HepG2 (cell line): ENCODE results near the gene RNPS1. TPM values are rescaled to one million over a fixed set of nuclear protein-coding genes. Genes with fewer than 3 reads are reported as not detected.

Source experiments
- BHLHE40 ChIP-seq: IDR thresholded peaks from 2 replicates; pipeline ENCODE4 v1.6.1; 2011; ENCODE audit warnings: low read length, improper control_type of control experiment
- ELF1 ChIP-seq: sonication (generic); formaldehyde crosslinking; IDR thresholded peaks from 2 replicates; pipeline ENCODE4 v1.4.0; 2020; ENCODE audit warnings: missing genetic modification reagents
- ESRRA ChIP-seq: sonication (generic); formaldehyde crosslinking; IDR thresholded peaks from 2 replicates; pipeline ENCODE4 v1.5.1; 2020; ENCODE audit warnings: mild to moderate bottlenecking, low read depth, missing genetic modification reagents
- HIVEP1 ChIP-seq: sonication (generic); formaldehyde crosslinking; IDR thresholded peaks from 2 replicates; pipeline ENCODE4 v1.4.0; 2020; ENCODE audit warnings: mild to moderate bottlenecking, missing genetic modification reagents
- HNRNPL ChIP-seq: fragments of 200-400 bp; formaldehyde crosslinking; IDR thresholded peaks from 2 replicates; pipeline ENCODE4 v1.6.1; 2017; ENCODE audit warnings: mild to moderate bottlenecking, low read depth, low read length
- KLF11 ChIP-seq: IDR thresholded peaks from 2 replicates; pipeline ENCODE4 v1.6.1; 2016; ENCODE audit warnings: missing compliant biosample characterization
- SALL2 ChIP-seq: sonication (generic); formaldehyde crosslinking; IDR thresholded peaks from 2 replicates; pipeline ENCODE4 v1.8.1; 2023; ENCODE audit warnings: mild to moderate bottlenecking, missing genetic modification reagents, inconsistent platforms
- SAP130 ChIP-seq: IDR thresholded peaks from 2 replicates; pipeline ENCODE4 v1.6.1; 2016; ENCODE audit warnings: low read depth
- SMYD3 ChIP-seq: sonication (generic); formaldehyde crosslinking; IDR thresholded peaks from 2 replicates; pipeline ENCODE4 v1.8.1; 2023; ENCODE audit warnings: mild to moderate bottlenecking, missing genetic modification reagents
- YY1 ChIP-seq: IDR thresholded peaks from 2 replicates; pipeline ENCODE4 v1.6.1; 2011; ENCODE audit warnings: low read length, low read depth, moderate library complexity, mild to moderate bottlenecking; ENCODE audit not compliant: insufficient read depth, insufficient replicate concordance
- ZBTB3 ChIP-seq: sonication (generic); formaldehyde crosslinking; IDR thresholded peaks from 2 replicates; pipeline ENCODE4 v1.4.0; 2020; ENCODE audit warnings: low read depth, mild to moderate bottlenecking, moderate library complexity, missing genetic modification reagents, borderline replicate concordance
- ZNF160 ChIP-seq: sonication (generic); formaldehyde crosslinking; IDR thresholded peaks from 2 replicates; pipeline ENCODE4 v1.8.0; 2022; ENCODE audit warnings: mild to moderate bottlenecking, inconsistent platforms, missing genetic modification reagents
- ZNF589 ChIP-seq: sonication (generic); formaldehyde crosslinking; conservative IDR thresholded peaks from 2 replicates; pipeline ENCODE4 v1.8.0; 2022; ENCODE audit warnings: mild to moderate bottlenecking, moderate library complexity, missing genetic modification reagents
- ZNF746 ChIP-seq: sonication (generic); formaldehyde crosslinking; IDR thresholded peaks from 2 replicates; pipeline ENCODE4 v1.8.0; 2022; ENCODE audit warnings: mild to moderate bottlenecking, missing genetic modification reagents
- ZNF878 ChIP-seq: sonication (generic); formaldehyde crosslinking; IDR thresholded peaks from 2 replicates; pipeline ENCODE4 v1.8.1; 2023; ENCODE audit warnings: mild to moderate bottlenecking, missing genetic modification reagents, moderate library complexity
- polyA plus RNA-seq, 8 experiments: library from polyadenylated mRNA; depleted of rRNA in 3 of 8; stranded (reverse) in 7 of 8; unstranded in 1 of 8; fragments of >200 nt; fragmentation: Illumina TruSeq in 4 of 8; extraction: Trizol in 4 of 8; gene quantifications; 2 replicates each; pipeline versions ENCODE4 v1.2.1 to v1.2.3, GENCODE V29; 2011 to 2016; ENCODE audit warnings: low read depth in 4 of 8, missing spikeins in 1 of 8, mixed read lengths in 1 of 8; ENCODE audit not compliant: insufficient read depth in 1 of 8
- total RNA-seq, 5 experiments: library from RNA; depleted of rRNA; stranded (reverse); fragments of >200 nt; fragmentation: Illumina TruSeq; extraction: Trizol; gene quantifications; 2 replicates each; pipeline ENCODE4 v1.2.3, GENCODE V29; 2016; ENCODE audit warnings: low read depth in 1 of 5
- TF ChIP-seq, protein P1 (sequence below): sonication (generic); formaldehyde crosslinking; conservative IDR thresholded peaks from 2 replicates; pipeline ENCODE4 v1.4.0; 2020; ENCODE audit warnings: mild to moderate bottlenecking, missing genetic modification reagents, moderate library complexity
- TF ChIP-seq, protein P2 (sequence below): IDR thresholded peaks from 2 replicates; pipeline ENCODE4 v1.6.1; 2016; ENCODE audit warnings: low read depth, borderline replicate concordance
- TF ChIP-seq, protein P3 (sequence below): sonication (generic); formaldehyde crosslinking; IDR thresholded peaks from 2 replicates; pipeline ENCODE4 v1.5.0; 2020; ENCODE audit warnings: mild to moderate bottlenecking, missing genetic modification reagents
- TF ChIP-seq, protein P4 (sequence below): sonication (generic); formaldehyde crosslinking; IDR thresholded peaks from 2 replicates; pipeline ENCODE4 v1.8.1; 2023; ENCODE audit warnings: mild to moderate bottlenecking, missing genetic modification reagents
- TF ChIP-seq, protein P5 (sequence below): sonication (generic); formaldehyde crosslinking; conservative IDR thresholded peaks from 2 replicates; pipeline ENCODE4 v1.4.0; 2020; ENCODE audit warnings: missing genetic modification reagents

The RNPS1 gene
- total and polyA plus RNA-seq, 2 of the 13 experiments (the other 11 are each of a cell fraction or from before 2014, with no cell fraction given): 126 to 133 TPM

DNA sequence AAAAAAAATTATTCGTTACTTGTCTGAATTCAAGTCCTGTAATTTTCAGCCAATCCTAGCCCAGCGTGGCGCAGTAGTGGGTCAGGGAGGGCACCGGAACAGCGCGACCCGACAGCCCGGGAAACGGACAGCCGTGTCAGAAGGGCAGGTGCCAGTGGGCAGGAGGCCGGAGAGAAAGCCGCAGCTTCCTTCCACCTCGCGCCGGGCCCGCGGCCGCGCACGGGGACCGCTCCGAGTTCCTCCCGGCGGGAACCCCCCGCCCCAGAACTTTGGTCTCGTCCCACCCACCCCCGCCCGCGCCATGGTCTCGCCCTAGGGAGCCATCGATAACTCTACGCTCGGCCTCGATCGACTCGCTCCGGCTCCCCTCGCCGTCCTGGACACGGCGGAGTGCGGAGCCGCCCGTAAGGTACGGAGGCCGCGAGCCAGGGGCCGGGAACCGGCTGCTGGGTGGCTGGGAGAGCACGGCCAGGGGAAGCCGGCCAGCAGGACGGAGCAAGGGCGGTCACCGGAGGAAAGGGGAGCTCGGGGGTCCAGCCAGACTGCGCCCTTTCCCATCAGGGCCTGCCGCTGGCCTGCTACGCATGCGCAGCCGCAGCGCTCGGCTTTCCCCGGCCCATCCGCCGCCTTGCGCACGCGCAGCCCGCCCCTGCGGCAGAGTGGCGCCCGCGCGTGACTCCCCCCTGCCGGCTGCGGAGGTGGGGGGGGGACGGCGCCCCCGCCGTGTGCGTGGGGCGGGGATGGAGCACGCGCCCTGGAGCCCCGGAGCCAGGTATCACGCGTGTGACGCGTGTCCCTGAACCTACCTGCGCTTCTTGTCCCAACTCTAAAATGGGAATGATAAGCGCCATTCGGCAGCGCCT lies 62.6 kb downstream of the RNPS1 start, which contains the start of gene MLST8 (continued):
- TF ChIP-seq, protein P1, sequence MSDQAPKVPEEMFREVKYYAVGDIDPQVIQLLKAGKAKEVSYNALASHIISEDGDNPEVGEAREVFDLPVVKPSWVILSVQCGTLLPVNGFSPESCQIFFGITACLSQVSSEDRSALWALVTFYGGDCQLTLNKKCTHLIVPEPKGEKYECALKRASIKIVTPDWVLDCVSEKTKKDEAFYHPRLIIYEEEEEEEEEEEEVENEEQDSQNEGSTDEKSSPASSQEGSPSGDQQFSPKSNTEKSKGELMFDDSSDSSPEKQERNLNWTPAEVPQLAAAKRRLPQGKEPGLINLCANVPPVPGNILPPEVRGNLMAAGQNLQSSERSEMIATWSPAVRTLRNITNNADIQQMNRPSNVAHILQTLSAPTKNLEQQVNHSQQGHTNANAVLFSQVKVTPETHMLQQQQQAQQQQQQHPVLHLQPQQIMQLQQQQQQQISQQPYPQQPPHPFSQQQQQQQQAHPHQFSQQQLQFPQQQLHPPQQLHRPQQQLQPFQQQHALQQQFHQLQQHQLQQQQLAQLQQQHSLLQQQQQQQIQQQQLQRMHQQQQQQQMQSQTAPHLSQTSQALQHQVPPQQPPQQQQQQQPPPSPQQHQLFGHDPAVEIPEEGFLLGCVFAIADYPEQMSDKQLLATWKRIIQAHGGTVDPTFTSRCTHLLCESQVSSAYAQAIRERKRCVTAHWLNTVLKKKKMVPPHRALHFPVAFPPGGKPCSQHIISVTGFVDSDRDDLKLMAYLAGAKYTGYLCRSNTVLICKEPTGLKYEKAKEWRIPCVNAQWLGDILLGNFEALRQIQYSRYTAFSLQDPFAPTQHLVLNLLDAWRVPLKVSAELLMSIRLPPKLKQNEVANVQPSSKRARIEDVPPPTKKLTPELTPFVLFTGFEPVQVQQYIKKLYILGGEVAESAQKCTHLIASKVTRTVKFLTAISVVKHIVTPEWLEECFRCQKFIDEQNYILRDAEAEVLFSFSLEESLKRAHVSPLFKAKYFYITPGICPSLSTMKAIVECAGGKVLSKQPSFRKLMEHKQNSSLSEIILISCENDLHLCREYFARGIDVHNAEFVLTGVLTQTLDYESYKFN (CRISPR knock-in tag): no peak
- no peak for TF ChIP-seq ZNF160 (CRISPR knock-in tag)
- TF ChIP-seq HNRNPL: no peak
- TF ChIP-seq SALL2 (CRISPR knock-in tag): no peak
- no peak for TF ChIP-seq ZBTB3
- TF ChIP-seq, protein P2, sequence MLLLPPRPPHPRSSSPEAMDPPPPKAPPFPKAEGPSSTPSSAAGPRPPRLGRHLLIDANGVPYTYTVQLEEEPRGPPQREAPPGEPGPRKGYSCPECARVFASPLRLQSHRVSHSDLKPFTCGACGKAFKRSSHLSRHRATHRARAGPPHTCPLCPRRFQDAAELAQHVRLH (CRISPR knock-in tag): peak; percentile 62; the same call in 1 of the 2 replicates
- TF ChIP-seq, protein P3, sequence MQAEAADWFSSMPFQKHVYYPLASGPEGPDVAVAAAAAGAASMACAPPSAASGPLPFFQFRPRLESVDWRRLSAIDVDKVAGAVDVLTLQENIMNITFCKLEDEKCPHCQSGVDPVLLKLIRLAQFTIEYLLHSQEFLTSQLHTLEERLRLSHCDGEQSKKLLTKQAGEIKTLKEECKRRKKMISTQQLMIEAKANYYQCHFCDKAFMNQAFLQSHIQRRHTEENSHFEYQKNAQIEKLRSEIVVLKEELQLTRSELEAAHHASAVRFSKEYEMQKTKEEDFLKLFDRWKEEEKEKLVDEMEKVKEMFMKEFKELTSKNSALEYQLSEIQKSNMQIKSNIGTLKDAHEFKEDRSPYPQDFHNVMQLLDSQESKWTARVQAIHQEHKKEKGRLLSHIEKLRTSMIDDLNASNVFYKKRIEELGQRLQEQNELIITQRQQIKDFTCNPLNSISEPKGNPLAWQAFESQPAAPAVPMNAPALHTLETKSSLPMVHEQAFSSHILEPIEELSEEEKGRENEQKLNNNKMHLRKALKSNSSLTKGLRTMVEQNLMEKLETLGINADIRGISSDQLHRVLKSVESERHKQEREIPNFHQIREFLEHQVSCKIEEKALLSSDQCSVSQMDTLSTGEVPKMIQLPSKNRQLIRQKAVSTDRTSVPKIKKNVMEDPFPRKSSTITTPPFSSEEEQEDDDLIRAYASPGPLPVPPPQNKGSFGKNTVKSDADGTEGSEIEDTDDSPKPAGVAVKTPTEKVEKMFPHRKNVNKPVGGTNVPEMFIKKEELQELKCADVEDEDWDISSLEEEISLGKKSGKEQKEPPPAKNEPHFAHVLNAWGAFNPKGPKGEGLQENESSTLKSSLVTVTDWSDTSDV (CRISPR knock-in tag): no peak; the same call in 1 of the 2 replicates
- TF ChIP-seq BHLHE40: peak; percentile 92
- no peak for TF ChIP-seq SMYD3 (CRISPR knock-in tag)
- no peak for TF ChIP-seq ESRRA (CRISPR knock-in tag)
- TF ChIP-seq ELF1: peak; percentile 62
- TF ChIP-seq, protein P4, sequence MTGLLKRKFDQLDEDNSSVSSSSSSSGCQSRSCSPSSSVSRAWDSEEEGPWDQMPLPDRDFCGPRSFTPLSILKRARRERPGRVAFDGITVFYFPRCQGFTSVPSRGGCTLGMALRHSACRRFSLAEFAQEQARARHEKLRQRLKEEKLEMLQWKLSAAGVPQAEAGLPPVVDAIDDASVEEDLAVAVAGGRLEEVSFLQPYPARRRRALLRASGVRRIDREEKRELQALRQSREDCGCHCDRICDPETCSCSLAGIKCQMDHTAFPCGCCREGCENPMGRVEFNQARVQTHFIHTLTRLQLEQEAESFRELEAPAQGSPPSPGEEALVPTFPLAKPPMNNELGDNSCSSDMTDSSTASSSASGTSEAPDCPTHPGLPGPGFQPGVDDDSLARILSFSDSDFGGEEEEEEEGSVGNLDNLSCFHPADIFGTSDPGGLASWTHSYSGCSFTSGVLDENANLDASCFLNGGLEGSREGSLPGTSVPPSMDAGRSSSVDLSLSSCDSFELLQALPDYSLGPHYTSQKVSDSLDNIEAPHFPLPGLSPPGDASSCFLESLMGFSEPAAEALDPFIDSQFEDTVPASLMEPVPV (CRISPR knock-in tag): peak; percentile 61; the same call in 1 of the 2 replicates
- peak; percentile 84 for TF ChIP-seq YY1
- peak; percentile 74 for TF ChIP-seq HIVEP1 (CRISPR knock-in tag)
- 0 out of 2 replicates have a peak, but pooled peaks have one; percentile 55 for TF ChIP-seq ZNF589 (CRISPR knock-in tag)
- no peak; the same call in 1 of the 2 replicates for TF ChIP-seq KLF11 (CRISPR knock-in tag)
- no peak for TF ChIP-seq ZNF746 (CRISPR knock-in tag)
- TF ChIP-seq ZNF878 (CRISPR knock-in tag): no peak
- TF ChIP-seq, protein P5, sequence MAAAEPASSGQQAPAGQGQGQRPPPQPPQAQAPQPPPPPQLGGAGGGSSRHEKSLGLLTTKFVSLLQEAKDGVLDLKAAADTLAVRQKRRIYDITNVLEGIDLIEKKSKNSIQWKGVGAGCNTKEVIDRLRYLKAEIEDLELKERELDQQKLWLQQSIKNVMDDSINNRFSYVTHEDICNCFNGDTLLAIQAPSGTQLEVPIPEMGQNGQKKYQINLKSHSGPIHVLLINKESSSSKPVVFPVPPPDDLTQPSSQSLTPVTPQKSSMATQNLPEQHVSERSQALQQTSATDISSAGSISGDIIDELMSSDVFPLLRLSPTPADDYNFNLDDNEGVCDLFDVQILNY (CRISPR knock-in tag): no peak
- TF ChIP-seq SAP130 (CRISPR knock-in tag): peak; percentile 74
